HG02943 (cell line): ENCODE measurements around the gene WDR12.
"Not testable (repeated sequence)": the region's sequence is repeated elsewhere in the genome, so short reads cannot be mapped to it uniquely, and the experiment has no call there.

Source experiments
- ATAC-seq: cut with Tn5 transposase; IDR thresholded peaks from one replicate; pipeline ENCODE4 v1.9.1; 2021; ENCODE audit warnings: mild to moderate bottlenecking, low read depth, moderate library complexity; ENCODE audit not compliant: unreplicated experiment

WDR12 gene

DNA sequence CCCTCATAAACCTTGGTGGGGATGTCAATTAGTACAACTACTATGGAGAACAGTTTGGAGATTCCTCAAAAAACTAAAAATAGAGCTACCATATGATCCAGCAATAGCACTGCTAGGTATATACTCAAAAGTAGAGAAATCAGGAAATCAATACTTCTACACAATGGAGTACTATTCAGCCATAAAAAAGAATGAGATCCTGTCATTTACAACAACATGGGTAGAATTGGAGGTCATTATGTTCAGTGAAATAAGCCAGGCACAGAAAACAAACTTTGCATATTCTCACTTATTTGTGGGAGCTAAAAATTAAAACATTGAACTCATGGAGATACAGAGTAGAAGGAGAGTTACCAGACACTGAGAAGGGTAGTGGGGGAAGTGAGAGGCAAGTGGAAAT lies 6.0 kb downstream of the WDR12 start:
- not testable (repeated sequence) for ATAC-seq

DNA sequence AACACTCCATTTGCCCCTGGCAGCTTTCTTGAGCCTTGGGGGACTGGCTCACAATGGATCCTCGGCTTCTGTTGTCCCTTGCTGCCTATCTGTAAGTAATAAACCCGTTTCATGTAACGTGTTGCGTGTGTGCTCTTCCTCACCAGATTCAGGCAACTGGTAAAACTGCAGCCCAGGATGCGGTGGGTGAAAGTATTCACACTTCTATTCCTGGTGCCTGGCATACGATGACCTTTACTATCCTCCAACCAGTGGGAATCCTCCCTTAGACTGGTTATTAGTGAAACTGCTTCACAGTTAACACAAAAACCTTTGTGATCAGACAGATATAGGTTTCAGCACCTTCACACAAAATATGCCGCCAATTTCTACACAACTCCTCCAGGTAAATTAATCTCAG lies 26.3 kb downstream of the WDR12 start:
- ATAC-seq, result no peak

DNA sequence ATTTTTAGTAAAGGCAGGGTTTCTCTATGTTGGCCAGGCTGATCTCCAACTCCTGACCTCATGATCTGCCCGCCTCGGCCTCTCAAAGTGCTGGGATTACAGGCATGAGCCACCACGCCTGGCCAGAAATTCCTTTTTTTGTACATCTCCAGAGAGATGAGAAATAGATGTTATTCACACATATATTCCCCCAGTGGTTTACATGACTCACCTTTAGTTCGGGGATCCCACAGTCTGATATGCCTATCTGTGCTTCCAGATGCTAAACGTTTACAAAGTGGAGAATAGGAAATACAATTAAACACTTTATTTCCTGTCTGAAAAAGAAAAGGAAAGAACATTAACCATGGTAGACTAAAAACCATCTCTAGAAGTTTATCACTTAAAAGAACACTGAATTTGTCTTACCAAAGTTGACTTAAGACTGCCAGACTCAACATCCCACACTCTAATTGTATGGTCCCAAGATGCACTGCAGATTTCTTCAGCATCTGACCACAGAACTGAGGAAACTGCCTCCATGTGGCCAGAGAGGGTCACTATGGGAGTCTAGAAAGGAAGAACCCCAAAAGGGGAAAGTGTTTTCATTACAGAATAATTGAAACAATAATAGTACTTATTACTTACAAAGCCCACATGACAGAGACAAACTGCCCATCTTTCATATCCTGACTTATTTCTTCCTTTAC lies 27.3 kb downstream of the WDR12 start:
- no peak for ATAC-seq

DNA sequence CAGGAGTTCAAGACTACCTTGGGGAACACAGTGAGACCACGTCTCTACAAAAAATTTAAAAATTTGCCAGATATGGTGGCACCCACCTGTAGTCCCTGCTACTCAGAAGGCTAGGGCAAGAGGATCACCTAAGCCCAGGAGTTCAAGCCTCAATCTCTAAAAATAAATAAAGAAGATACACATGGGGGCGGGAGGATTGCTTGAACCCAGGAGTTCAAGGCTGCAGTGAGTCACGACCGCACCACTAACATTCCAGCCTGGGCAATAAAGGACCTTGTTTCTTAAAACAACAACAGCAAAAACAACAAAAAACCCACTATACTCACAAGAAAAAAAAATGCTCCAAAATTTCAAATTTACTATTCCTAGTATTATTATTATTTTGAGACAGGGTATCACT lies 29.9 kb downstream of the WDR12 start:
- ATAC-seq, result no peak

DNA sequence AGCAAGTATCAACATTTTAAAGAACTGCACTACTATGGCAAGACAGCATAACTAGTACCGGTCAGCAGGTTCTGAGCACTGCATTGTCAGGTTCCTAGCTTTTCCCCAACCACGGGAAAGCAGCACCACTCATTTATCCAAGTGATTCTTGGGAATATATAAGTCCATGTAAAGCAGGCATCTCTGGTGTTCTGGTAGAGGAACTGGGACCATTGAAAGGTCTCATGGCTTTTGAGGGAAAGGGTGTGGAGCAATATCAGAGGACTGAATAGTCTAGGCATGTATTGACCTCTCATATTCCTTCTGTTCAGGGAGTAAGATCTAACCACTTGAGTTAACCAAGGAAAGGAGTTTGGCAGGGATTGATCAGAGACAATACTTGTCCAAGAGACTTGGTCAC lies 33.8 kb downstream of the WDR12 start:
- no peak for ATAC-seq

DNA sequence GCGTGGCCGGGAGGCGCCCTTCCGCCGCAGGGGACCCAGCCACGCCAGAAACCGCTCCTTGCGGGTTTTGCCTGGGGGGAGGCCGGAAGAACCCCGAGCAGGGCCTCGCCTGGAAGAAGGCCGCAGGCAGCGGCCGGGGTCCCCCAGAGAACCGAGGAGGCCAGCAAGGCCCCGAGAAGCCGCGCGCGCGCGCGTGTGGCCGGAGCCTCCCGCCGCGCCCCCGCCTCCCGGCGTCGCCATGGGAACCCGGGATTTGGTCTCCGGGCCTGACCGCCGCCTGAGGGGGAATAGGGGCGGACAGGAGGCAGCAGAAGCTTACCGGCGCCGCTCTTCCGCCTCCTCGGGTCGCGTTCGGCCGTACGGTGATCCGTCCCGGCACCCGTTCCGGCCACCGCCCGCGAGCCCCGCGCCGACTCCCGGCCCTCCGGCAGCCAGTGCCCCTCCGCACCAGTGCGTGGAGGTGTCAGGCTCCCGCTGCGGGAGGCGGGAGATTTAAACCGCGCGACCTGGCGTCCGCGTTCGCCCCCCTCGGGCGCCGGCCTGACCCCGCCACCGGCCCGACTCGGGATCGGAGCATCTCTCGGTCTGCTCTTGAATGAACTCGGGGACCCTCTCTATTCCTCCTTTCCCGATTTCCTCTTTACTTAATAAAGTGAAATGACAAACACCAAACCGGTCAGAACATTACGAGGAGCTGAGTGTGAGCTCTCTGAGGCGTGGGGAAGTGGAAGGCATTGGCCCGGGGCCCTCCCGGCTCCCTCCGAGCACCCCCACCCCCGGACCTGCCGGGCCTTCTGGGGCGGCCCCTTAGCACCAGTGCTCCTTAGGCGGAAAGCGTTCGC lies 40.0 kb downstream of the WDR12 start, which contains the start of gene ICA1L:
Gene ICA1L, minus strand, starts transcription at position 467 of the 842 bp plus-strand sequence. CDS start 42,757 bp downstream, outside the sequence.
- ATAC-seq, result peak; percentile 46

DNA sequence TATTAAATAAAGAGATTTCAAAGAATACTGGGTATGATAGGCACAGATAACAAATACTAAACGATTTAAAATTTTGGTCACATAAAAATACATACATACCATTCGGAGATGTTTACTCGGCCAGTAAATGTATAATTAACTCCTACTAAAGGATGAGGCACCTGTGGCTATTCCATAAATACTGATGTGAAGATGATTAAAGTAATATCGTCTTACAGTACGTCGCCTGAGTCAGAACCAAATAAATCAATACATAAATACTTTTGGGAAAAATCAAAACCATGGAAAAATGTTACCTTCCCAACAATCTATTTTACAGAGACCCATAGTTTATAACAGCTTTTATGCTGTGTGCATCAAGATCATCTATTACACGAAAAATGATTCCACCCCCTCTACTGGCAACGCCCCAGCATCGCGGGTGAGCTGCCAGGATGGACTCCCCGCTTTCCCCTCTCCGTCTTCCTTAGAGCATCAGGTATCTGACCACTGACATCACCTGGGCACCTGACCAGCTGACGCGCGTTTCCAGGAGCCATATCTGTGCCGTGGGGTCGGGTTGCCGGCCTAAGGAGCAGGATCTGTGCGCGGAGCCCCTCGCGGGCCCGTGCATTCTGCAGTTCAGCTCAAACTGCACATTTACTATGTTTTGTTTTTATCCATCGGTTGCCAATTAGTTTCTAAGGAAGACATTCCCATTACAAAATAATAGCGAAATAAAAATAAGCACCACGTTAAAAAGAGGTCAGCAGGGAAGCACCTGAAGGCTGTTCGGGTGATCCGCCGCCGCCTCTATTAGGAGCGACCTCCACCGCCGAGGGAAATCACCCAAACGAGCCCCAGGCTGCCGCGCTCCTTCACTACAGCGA lies 40.8 kb downstream of the WDR12 start:
- peak; percentile 69 for ATAC-seq

DNA sequence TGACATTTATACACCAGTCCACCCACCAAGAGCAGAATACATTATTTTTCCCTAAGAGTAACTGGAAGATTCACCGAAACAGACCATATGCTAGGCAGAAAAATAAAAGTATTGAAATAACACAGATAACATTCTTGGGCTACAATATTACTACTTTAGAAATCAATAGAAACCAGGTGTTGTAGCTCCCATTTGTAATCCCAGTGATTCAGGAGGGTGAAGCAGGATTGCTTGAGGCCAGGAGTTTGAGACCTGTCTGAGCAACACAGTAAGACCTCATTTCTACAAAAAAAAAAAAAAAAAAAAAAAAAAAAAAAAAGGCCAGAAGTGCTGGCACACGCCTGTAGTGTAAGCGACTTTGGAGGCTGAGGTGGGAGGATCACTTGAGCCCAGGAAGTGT lies 49.5 kb downstream of the WDR12 start:
- ATAC-seq, result no peak

DNA sequence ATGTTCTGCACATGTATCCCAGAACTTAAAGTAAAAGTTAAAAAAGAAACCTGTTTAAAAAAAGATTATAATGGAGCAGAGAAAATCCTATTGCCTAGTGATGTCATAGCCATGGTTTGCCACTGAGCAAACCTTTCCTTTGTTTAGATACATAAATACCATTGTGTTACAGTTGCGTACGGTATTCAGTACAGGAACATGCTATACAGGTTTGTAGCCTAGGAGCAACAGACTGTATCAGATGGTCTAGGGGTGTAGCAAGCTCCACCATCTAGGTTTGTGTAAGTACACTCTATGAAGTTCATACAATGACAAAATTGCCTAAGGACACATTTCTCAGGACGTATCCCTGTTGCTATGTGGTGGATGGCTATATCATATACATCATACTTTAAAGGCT lies 52.9 kb downstream of the WDR12 start:
- no peak for ATAC-seq

DNA sequence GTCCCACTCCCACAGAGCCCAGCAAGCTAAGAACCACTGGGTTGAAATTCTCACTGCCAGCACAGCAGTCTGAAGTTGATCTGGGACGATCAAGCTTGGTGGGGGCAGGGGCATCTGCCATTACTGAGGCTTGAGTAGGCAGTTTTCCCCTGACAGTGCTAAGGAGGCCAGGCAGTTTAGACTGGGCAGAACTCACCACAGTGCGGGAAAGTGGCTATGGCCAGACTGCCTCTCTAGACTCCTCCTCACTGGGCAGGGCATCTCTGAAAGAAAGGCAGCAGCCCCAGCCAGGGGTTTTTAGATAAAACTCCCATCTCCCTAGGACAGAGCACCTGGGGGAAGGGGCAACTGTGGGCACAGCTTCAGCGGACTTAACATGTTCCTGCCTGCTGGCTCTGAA lies 62.1 kb downstream of the WDR12 start:
- ATAC-seq, result not testable (repeated sequence)

DNA sequence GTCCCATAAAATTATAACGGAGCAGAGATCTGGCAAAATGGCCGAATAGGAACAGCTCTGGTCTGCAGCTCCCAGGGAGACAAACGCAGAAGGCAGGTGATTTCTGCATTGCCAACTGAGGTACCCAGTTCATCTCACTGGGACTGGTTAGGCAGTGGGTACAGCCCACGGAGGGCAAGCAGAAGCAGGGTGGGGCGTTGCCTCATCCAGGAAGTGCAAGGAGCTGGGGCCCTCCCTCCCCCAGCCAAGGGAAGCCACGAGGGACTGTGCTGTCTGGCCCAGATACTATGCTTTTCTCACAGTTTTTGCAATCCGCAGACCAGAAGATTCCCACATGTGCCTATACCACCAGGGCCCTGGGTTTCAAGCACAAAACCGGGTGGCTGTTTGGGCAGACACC lies 62.7 kb downstream of the WDR12 start:
- ATAC-seq, result no peak

DNA sequence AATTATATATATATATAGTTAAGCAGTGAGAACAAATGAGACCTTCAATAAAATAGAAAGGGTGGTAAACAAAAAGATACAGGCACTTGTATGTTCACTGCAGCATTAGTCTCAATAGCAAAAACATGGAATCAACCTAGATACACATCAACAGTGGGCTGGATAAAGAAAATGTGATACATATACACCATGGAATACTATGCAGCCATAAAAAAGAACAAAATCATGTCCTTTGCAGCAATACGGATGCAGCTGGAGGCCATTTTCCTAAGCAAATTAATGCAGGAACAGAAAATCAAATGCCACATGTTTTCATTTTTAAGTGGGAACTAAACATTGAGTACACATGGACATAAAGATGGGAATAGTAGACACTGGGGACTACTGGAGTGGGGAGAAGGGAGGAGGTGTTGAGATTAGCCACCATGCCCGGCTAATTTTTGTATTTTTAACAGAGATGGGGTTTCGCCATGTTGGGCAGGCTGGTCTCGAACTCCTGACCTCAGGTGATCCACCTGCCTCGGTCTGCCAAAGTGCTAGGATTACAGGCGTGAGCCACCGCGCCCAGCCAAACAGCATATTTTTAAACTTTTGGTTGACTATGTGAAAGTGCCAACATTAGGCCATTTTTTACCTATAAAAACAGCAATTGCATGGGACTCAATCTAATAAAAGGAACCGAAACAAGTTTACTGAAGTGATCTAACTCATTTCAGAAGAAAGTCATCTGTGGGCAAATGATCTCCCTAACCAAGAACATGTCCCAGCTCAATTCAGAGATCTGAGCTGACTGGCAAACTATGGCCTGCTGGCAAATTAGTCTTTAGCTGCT lies 63.6 kb downstream of the WDR12 start:
- ATAC-seq, result no peak

DNA sequence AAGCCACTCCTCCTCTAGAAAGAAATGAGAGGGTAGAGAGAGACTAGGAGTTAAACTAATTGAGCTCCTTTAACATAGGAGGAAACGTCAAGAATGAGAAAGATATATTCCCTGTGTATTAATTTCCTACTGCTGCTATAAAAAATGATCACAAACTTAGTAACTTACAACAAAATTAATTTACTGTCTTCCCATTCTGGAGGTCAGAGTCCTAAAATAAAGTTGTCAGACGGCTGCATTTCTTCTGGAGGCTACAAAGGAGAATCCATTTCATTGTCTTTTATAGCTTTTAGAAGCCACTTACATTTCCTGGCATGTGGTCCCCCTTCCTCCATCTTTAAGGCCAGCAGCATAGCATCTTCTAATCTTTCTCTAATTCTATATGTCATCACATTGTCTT lies 66.8 kb downstream of the WDR12 start:
- ATAC-seq, result no peak

DNA sequence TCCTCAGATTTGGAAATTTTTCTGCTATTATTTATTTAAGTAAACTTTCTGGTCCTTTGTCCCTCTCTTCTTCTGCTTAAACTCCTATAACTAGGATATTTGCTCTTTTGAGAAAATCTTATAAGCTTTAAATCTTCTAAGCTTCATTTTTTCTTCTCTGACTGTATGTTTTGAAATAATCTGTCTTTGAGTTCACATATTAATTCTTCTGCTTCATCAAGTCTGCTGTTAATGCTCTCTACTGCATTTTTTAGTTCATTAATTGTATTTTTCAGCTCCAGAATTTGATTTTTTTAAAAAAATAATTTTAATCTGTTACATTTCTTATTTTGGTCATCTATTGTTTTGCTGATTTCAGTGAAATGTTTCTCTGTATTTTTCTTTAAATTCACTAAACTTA lies 68.8 kb downstream of the WDR12 start:
- no peak for ATAC-seq

DNA sequence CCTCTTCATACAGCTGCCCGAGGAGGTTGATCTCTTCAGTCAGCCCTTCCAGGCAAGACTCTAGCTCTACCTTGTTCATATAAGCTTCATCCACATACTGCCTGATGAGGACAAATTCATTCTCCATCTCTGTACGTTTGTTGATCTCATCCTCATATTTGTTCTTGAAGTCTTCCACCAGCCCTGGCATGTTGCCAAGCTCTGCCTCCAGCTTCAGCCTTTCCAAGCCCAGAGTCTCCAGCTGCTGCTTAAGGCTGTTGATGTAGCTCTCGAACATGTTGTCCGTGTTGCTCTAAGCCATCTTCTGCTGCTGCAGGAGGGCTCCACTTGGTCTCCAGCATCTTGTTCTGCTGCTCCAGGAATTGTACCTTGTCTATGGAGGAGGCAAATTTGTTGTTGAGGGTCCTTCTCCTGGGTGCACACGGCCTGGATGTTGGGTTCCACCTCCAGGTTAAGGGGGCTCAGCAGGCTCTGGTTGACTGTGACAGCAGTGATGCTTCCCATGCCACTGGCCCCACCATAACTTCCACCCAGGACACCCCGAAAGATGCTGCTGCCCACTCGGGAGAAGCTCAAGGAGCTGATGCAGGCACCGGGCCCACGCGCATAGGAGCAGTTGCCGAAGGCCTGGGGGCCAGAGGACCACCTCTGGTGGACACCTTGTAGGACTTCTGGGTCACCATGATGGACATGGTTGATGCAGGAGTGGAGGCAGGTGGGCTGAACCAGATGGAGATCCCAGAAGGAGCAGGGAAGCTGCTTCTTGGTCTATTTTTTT lies 70.2 kb downstream of the WDR12 start:
- ATAC-seq, result no peak

DNA sequence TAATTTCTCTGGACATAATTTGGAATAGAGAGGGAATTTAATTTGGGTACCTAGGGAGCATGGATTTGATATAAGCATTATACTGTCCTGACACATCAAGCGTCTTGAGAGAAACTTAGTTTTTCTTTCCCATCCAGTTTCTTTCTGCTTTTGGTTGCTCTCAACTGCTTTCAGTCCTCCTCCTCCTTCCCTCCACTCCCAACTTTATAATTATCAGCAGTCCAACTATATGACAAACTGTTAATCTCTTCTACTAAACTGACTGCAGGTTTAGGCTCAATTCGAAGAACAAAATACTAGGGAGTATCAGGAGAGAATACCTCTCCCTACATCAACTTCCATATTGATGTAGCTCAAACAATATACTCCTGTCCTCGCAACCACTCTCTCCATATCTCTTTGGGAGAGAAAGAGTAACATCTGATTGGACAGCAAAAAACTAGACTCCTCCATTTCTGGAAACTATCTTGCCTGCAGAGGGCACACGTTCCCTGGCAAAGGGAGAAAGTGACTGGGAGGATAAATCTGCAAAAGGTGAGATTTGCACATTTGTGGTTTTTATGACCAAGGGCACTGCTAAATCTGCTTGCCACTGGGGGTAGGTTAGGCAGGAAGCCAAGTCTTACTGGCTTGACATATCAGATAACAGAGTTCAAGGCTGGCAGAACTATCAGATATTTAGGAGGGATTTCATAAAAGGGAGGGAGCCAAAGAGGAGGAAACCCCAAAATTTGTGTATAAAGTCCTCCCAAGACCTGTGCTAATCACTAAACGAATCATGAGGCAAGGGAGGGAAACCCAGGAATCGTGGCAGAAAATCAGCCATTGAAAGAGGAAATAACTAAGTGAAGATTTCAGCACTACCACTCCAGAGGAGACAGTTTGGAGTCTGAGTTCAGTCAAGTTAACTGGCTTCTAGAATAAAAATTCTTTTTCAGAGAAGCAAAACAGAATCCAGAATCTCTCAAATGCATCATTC lies 79.9 kb downstream of the WDR12 start:
- ATAC-seq, result no peak

DNA sequence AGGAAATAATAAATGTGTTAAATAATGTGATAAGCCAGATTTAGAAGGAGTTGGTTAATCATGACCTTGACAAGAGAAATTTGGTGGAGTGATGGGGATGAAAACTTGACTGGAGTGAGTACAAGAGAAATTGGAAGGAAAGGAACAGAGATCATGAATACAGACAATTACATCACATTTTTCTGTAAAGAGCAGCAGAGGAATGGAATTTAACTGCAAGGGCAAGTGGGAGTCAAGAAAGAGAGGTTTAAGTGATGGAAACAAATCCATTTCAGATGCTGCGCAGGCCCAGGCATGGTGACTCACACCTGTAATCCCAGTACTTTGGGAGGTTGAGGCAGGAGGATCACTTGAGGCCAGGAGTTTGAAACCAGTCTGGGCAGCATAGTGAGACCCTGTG lies 86.6 kb downstream of the WDR12 start:
- no peak for ATAC-seq
